T-helper 1 cell (primary cell): ENCODE results near the gene TBXT.

Experiments used
- DNase-seq, 5 donors: peaks; one replicate each; pipeline ENCODE4 v3.0.0-alpha.2; 2012 to 2020

The TBXT gene

DNA sequence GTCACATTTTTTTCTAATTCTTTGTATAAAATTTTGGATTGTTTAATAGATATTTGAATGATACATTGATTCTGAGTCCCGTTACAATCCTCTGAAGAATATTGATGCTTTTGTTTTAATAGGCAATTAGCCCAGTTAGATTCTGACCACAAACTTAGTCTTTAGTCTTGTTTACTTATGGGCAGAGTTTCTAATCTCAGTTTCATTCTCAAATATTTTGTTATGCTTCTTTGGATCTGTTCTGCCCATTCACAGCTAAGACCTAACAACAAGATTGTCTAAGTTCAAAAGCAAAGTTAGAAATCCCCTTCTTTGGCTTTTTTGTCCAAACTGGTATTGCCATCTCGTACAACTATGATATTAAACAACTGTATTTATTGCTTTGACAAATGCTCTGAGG lies 58.0 kb downstream of the TBXT start:
- no peak for DNase-seq
